Kidney (tissue), 14 donors: ENCODE data around the gene ANKS1B. TPM values are rescaled to one million over a fixed set of nuclear protein-coding genes. Genes with fewer than 3 reads are reported as not detected.

ENCODE experiments used
- DNase-seq, 5 donors: peaks; one replicate each; pipeline ENCODE4 v3.0.0-alpha.2; 2013 to 2020
- FAIRE-seq: peaks from 2 replicates; lab custom pipeline; 2012; peaks lifted over from hg19 to GRCh38; lab: Jason Lieb, UNC
- H3K27ac ChIP-seq, 2 donors: one replicate each; pipeline ENCODE4 v1.7.0; 2013; ENCODE audit warnings: low read depth in 2 of 2, low read length in 2 of 2, inconsistent platforms in 1 of 2
- H3K27me3 ChIP-seq: one replicate; pipeline ENCODE4 v1.7.1; 2013; ENCODE audit warnings: low read length, inconsistent platforms; ENCODE audit not compliant: control insufficient read depth, insufficient read depth
- H3K36me3 ChIP-seq, 3 donors: one replicate each; pipeline versions ENCODE4 v1.7.0 to v1.7.1; 2013; ENCODE audit warnings: low read length in 3 of 3, control low read depth in 1 of 3, inconsistent platforms in 1 of 3; ENCODE audit not compliant: insufficient read depth in 3 of 3, control insufficient read depth in 2 of 3
- H3K4me1 ChIP-seq, 3 donors: one replicate each; pipeline versions ENCODE4 v1.7.0 to v1.7.1; 2013; ENCODE audit warnings: low read length in 3 of 3, inconsistent platforms in 1 of 3, low read depth in 1 of 3; ENCODE audit not compliant: control insufficient read depth in 2 of 3, insufficient read depth in 2 of 3
- H3K4me3 ChIP-seq, 3 donors: one replicate each; pipeline versions ENCODE4 v1.7.0 to v1.8.1; 2013; ENCODE audit warnings: low read length in 3 of 3, control low read depth in 1 of 3, inconsistent platforms in 1 of 3
- H3K9ac ChIP-seq, 3 donors: one replicate each; pipeline versions ENCODE4 v1.7.0 to v1.7.1; 2013; ENCODE audit warnings: low read length in 3 of 3, control low read depth in 1 of 3, inconsistent platforms in 1 of 3
- H3K9me3 ChIP-seq, 3 donors: one replicate each; pipeline versions ENCODE4 v1.7.0 to v1.7.1; 2013; ENCODE audit warnings: low read length in 3 of 3, control low read depth in 1 of 3, inconsistent platforms in 1 of 3; ENCODE audit not compliant: control insufficient read depth in 2 of 3, insufficient read depth in 1 of 3
- CTCF ChIP-seq: IDR thresholded peaks from 3 replicates; pipeline ENCODE4 v1.5.1; 2012; ENCODE audit warnings: mild to moderate bottlenecking, moderate library complexity, borderline replicate concordance; ENCODE audit not compliant: insufficient read depth; ENCODE audit errors: extremely low read depth
- intact Hi-C: fragments of 100-400 bp; cut with DNase I; formaldehyde crosslinking; loops from one replicate; pipeline ENCODE4 v1.11.1; 2022
- polyA plus RNA-seq: library from polyadenylated mRNA; stranded (reverse); fragments of 350-450 nt; fragmentation: Illumina TruSeq; extraction: RNeasy Lipid Tissue Mini Kit (QIAGEN cat#74804); gene quantifications from one replicate; pipeline ENCODE4 v1.2.3, GENCODE V29; 2014; ENCODE audit warnings: low read depth, low replicate concordance; ENCODE audit not compliant: insufficient read depth
- total RNA-seq: library from RNA; stranded (reverse); fragmentation: NEBNext Ultra II Directional; extraction: Animal tissue kit (Norgen Biotek cat#: 25700); gene quantifications from one replicate; pipeline ENCODE4 v1.2.1, GENCODE V29; 2021
- donor health status: control.
- donor health status: control.
- donor health status: control.
- donor health status: control.
- donor health status: control.
- donor health status: DM: yes; HTN: yes; CAD: no.
- donor health status: Normal renal cell carcinoma (clear cell type).

The ANKS1B gene
- total and polyA plus RNA-seq, 2 donors from 2014 or later, result 1.7 to 5.8 TPM

GRCh38 chr12:99911081-99911480 lies 73.7 kb downstream of the ANKS1B start:
- TF ChIP-seq CTCF, result no peak
- H3K27ac ChIP-seq, result no peak overlapping the region
- no peak overlapping the region for H3K9ac ChIP-seq
- H3K9me3 ChIP-seq, result no peaks in the 10 kb centered on the region
- intact Hi-C loops, result no loop called here
- H3K27me3 ChIP-seq, result no peaks in the 10 kb centered on the region
- no peaks in the 10 kb centered on the region for H3K4me1 ChIP-seq
- no peaks in the 10 kb centered on the region for H3K36me3 ChIP-seq
- DNase-seq (peak in 3 of 5 donors; percentile 15 to 65 (median 51)), FAIRE-seq (no peak)
- no peak overlapping the region for H3K4me3 ChIP-seq

GRCh38 chr12:99910342-99910741 lies 74.4 kb downstream of the ANKS1B start:
- DNase-seq (no peak), FAIRE-seq (no peak)
- no peak overlapping the region for H3K4me3 ChIP-seq
- no peaks in the 10 kb centered on the region for H3K4me1 ChIP-seq
- H3K9me3 ChIP-seq, result no peaks in the 10 kb centered on the region
- H3K36me3 ChIP-seq, result no peaks in the 10 kb centered on the region
- no peaks in the 10 kb centered on the region for H3K27me3 ChIP-seq
- H3K9ac ChIP-seq, result no peak overlapping the region
- no peak overlapping the region for H3K27ac ChIP-seq
- no peak for TF ChIP-seq CTCF
- intact Hi-C loops, result no loop called here

- Histone ChIP-seq H3K4me3 (no peak overlapping the region), H3K4me1 (no peaks in the 10 kb centered on the region), H3K27me3 (no peaks in the 10 kb centered on the region), H3K27ac (no peak overlapping the region), H3K9ac (no peak overlapping the region), H3K9me3 (no peaks in the 10 kb centered on the region), H3K36me3 (no peaks in the 10 kb centered on the region)
- TF ChIP-seq CTCF, result no peak
- FAIRE-seq (no peak), DNase-seq (peak in 1 of 5 donors; percentile 9)
- intact Hi-C loops, result no loop called here
These were observed 77.8 kb downstream of the ANKS1B start for GRCh38 chr12:99906786-99907579.
